Measurements from ENCODE around the gene NDUFS4. TPM values are rescaled to one million over a fixed set of nuclear protein-coding genes. Genes with fewer than 3 reads are reported as not detected.
"Not testable (repeated sequence)": the region's sequence is repeated elsewhere in the genome, so short reads cannot be mapped to it uniquely, and the experiment has no call there.

NDUFS4 gene
- total RNA-seq, 1 donor from 2014 or later, result 104 TPM

DNA sequence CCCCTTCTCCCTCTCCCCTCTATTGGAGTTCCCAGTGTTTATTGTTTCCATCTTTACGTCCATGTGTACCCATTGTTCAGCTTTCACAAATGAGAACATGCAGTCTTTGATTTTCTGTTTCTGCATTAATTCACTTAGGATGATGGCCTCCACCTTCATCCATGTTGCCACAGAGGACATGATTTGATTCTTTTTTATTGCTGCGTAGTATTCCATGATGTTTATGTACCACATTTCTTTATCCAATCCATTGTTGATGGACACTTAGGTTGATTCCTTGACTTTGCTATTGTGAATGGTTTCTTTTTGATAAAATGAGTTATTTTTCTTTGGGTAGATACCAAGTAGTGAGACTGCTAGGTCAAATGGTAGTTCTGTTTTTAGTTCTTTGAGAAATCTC, 88.9 kb downstream of the NDUFS4 start:
- no peak for DNase-seq (ENCODE audit: low read depth)

DNA sequence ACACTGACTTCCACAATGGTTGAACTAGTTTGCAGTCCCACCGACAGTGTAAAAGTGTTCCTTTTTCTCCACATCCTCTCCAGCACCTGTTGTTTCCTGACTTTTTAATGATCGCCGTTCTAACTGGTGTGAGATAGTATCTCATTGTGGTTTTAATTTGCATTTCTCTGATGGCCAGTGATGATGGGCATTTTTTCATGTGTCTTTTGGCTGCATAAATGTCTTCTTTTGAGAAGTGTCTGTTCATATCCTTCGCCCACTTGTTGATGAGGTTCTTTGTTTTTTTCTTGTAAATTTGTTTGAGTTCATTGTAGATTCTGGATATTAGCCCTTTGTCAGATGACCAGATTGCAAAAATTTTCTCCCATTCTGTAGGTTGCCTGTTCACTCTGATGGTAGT, 100.1 kb downstream of the NDUFS4 start:
- DNase-seq (ENCODE audit: low read depth), result not testable (repeated sequence)

DNA sequence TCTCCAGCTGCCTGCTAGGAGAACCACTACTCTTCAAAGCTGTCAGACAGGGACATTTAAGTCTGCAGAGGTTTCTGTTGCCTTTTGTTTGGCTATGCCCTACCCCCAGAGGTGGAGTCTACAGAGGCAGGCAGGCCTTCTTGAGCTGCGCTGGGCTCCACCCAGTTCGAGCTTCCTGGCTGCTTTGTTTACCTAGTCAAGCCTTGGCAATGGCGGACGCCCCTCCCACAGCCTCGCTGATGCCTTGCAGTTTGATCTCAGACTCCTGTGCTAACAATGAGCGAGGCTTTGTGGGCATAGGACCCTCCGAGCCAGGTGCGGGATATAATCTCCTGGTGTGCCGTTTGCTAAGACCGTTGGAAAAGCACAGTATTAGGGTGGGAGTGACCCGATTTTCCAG, 104.9 kb downstream of the NDUFS4 start:
- DNase-seq (ENCODE audit: low read depth), result not testable (repeated sequence)

DNA sequence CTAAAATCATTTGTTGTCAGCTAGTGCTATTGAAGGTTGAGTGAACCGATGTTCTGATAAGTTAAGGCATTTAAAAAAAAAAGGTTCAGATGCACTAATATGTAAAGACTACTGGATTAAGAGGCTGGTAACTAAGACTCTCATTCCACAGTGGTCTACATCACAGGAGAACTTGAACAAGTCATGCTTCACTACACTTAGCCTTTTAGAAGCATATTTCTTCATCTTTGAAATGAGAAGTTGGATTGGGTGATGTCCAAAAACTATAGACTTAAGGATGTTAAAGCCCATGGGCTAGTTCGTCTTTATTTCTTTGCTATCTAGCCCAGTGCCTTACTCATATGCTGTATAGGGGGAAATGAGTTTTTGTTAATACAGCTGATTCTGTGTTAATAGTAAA, 107.2 kb downstream of the NDUFS4 start:
- no peak for DNase-seq (ENCODE audit: low read depth)

DNA sequence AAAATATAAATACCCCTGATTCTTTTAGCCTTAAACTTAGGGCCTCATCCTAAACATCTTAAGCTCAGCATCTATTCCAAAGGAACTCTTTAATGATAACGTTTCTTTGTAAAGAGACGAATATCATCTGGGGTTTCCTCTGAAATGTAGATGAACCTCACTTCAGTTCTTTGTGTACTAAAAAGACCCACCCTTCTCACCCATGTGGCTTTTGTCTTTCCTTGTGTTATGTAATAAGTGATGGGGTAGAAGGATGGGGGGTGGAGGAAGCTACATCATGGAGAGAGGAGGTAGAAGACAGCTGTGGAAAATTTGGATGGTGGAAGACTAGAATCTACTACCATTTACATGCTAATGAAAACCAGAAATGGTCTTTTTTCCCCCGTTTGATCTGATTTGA, 111.0 kb downstream of the NDUFS4 start:
- no peak for DNase-seq (ENCODE audit: low read depth)

DNA sequence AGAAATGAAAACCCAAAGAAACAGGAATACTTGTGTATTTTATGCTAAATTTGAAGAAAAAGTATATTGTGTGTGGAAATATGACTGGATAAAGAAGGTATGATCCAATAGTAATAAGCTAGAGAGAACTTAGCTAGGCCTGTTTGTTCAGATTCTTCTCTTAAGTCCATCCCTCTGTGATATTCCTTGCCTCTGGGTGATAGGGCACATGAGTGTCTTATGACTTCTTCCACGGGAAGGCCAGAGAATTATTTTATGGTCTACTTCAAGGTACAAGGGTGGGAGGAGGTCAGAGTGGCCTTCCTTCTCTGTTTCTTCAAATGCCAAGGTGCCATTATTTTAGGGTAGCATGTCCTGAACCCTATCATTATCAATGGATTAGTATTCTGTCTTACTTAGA, 113.7 kb downstream of the NDUFS4 start:
- DNase-seq (ENCODE audit: low read depth), result no peak

DNA sequence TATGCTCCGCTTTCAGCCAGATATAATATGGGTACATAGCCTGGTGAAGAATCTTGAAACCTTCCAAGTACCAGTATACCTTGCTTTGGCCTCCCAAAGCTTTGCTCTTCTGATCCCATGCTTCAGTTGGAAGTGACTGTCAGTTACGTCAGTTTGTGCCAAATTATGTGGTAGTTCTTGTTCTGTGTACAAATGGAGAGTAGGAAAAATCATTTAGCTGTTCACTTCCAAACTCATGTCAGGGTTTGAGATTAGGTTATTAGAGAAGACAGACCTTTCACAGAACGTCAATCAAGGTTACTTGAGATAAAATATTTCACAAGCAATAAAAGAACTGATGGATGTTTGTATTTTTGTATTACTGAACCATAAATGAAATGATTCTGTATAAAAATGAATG, 117.2 kb downstream of the NDUFS4 start:
- no peak for DNase-seq (ENCODE audit: low read depth)

DNA sequence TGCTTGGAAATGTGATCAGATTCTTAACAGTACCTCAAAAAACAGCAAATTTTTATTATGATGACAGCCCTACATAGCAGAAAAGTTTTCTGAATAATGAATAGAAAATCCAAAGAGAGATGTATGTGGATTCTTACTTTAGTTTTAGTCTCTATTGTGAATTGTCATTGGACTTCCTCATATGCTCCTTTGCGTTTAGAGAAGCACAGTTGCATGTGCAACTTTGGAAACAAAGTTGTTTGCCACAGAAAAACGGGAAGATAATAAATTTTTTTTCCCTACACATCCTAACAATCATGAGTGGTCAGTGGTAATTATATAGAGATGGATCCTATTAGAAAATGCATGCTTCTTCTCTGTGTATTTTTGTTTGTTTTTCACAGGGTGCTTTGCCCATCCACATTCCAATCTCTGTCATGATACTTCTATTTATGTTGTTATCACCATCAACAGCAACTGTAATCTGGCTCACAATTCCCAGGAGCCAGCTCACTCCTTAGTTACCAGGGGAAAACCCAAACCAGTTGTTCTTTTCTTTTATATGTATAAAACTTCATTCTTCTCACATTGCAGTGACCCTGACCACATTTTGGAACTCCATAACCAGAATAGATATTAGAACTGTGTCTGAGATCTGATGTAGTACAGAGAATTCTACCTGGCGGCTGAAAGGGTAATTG, 118.7 kb downstream of the NDUFS4 start:
- peak; percentile 77 for DNase-seq (ENCODE audit: low read depth)

DNA sequence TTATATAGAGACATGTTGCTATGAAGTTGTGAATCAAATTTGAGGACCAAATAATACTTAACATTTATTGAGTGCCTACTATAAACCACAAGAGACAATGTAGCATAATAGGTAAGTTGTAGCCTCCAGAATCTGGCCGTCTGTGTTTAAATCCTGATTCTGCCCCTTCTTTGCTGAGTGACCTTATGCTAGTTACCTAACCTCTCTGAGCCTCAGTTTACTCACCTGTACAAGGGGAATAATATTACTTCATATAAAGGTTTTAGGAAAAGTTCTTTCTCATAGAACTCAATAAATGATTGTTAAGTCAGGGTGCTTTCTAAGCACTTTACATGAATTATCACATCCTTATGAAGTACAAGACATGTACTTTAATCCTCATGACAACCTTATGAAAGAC, 120.6 kb downstream of the NDUFS4 start:
- no peak for DNase-seq (ENCODE audit: low read depth)

DNA sequence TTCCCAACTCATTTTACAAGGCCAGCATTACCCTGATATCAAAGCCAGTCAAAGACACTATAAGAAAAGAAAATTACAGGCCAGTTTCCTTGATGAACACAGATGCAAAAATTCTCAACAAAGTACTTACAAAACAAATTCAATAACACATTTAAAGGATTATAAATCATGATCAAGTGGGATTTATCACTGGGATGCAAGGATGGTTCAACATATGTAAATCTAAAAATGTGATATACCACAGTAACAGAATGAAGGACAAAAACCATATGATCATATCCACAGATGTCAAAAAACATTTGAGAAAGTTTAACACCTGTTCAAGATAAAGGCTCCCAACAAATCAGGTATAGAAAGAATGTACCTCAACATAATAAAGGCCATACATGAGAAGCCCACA, 130.6 kb downstream of the NDUFS4 start:
- no peak for DNase-seq (ENCODE audit: low read depth)

DNA sequence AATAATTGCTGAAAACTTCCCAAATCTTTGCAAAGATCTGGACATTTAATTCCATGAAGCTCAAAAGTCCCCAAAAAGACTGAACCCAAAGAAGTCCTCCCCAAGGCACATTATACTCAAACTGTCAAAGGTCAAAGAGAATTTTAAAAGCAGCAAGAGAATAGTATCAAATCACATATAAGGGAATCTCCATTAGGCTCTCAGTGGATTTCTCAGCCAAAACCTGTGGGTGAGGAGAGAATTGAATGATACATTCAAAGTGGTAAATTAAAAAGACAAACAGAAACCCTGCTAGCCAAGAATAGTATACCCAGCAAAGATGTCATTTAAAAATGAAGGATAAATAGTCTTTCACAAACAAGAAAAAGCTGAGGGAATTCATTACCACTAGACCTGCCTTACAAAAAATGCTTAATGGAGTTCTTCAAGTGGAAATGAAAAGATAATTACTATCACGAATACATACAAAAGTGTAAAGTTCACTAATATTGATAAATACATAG, 134.1 kb downstream of the NDUFS4 start:
- no peak for DNase-seq (ENCODE audit: low read depth)

DNA sequence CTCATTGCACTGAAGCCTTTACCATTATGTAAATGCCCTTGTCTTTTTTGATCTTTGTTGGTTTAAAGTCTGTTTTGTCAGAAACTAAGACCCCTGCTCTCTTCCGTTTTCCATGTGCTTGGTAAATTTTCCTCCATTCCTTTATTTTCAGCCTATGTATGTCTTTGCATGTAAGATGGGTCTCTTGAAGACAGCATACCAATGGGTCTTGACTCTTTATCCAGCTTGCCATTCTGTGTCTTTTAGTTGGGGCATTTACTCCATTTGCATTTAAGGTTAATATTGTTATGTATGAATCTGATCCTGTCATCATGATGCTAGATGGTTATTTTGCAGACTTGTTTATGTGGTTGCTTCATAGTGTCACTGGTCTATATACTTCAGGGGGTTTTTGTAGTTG, 150.0 kb downstream of the NDUFS4 start:
- not testable (repeated sequence) for DNase-seq (ENCODE audit: low read depth)

DNA sequence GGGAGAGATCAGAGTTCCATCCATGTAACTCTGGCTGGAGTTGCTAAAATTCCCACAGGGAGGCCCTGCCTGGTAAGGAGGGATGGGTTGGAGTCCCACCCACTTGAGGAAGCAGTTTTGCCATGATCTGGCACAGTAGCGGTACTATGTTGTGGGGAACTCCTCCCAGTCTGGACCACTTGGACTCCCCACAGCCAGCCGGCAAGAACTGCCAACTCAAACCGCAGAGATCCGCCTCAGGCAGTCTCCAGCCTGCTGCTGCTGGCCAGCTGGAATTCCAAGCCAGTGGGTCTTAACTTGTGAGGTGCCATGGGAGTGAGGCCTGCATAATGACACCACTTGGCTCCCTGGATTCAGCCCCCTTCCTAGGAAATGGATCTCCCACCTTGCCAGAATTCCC, 151.9 kb downstream of the NDUFS4 start:
- peak; percentile 8 for DNase-seq (ENCODE audit: low read depth)

DNA sequence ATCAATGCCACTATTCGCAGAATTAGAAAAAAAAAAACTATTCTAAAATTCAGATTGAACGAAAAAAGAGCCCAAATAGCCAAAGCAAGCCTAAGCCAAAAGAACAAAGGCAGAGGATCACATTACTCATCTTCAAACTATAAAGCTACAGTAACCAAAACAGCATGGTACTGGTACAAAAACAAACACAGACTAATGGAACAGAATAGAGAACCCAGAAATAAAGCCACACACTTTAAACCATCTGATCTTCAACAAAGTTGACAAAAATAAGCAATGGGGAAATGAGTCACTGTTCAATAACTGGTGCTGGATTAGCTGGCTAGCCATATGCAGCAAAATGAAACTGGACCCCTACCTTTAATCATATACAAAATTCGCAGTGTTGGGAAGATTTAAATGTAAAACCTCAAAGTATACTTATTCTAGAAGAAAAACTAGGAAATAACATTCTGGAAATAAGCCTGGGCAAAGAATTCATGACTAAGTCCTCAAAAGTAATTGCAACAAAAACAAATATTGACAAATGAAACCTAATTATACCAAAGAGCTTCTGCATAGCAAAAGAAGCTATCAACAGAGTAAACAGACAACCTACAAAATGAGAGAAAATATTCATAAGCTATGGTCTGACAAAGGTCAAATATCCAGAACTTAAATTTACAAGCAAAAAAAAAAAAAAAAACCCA, 153.7 kb downstream of the NDUFS4 start:
- no peak for DNase-seq (ENCODE audit: low read depth)

DNA sequence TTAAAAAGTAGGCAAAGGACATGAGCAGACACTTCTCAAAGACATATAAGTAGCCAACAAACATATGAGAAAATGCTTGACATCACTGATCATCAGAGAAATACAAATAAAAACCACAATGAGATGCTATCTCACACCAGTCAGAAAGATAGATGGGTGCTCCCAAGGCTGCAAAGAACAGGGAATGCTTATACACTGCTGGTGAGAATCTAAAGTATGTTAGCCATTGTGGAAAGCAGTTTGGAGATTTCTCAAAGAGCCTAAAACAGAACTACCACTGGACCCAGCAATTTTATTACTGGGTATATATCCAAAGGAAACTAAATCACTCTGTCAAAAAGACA, 154.2 kb downstream of the NDUFS4 start:
- DNase-seq (ENCODE audit: low read depth), result no peak

DNA sequence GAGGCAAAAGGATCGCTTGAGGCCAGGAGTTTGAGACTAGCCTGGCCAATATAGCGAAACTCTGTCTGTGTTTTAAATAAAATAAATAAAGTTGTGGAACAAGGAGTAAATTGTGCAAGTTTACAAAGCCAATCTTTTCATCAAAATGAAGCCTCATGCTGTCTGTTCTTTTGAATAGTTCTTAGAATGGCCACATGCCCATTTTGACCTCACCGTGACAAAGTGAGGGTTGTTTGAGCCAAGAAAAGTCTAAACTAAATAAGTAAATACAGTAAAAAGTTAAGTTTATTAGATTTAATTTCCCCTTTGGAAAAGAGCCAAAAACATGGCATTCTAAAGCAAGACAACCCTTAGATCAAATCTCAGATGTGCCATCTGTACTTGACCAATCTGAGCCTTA, 165.7 kb downstream of the NDUFS4 start:
- DNase-seq (ENCODE audit: low read depth), result no peak

DNA sequence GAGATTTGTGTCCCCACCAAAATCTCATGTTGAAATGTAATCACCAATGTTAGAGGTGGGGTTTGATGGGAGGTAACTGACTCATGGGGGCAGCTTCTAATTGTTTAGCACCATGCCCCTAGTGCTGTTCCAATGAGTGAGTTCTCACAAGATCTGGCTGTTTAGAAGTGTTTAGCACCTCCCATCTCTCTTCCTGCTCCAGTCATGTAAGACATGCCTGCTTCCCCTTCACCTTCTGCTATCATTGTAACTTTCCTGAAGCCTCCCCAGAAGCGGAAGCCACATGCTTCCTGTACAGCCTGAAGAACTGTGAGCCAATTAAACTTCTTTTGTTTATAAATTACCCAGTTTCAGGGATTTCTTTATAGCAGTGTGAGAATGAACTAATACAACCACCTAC, 170.5 kb downstream of the NDUFS4 start:
- no peak for DNase-seq (ENCODE audit: low read depth)

Other genes with a start within 250 kb of the NDUFS4 start
- 29.9 and 75.0 TPM in 2 replicates for gene FST, start 80.0 kb upstream of the NDUFS4 start, total RNA-seq

Data from myocyte (in vitro differentiated cells).